CD8-positive, alpha-beta memory T cell (primary cell): ENCODE data around the gene CPNE2. TPM values are rescaled to one million over a fixed set of nuclear protein-coding genes. Genes with fewer than 3 reads are reported as not detected.
"Not testable (repeated sequence)": the region's sequence is repeated elsewhere in the genome, so short reads cannot be mapped to it uniquely, and the experiment has no call there.

Experiments used
- CTCF ChIA-PET: fragments of 350-600 bp; sonication (Branson Sonifier 250); formaldehyde crosslinking; loops from one replicate; lab custom pipeline; 2021; ENCODE audit warnings: antibody characterized with exemption; lab: Charles Lee
- POLR2A ChIA-PET: fragments of 350-600 bp; sonication (Branson Sonifier 250); formaldehyde crosslinking; loops from one replicate; lab custom pipeline; 2021; ENCODE audit warnings: antibody characterized with exemption; lab: Charles Lee
- DNase-seq, 5 donors: peaks; one replicate each; pipeline versions ENCODE4 v3.0.0 to v3.0.0-alpha.2; 2020 to 2022; ENCODE audit warnings: mixed read lengths in 1 of 5
- H3K27ac ChIP-seq: one replicate; pipeline ENCODE4 v1.7.0; 2013; ENCODE audit warnings: low read depth, mild to moderate bottlenecking, low read length, moderate library complexity
- H3K27me3 ChIP-seq: 2 replicates; pipeline ENCODE4 v1.7.0; 2013; ENCODE audit warnings: low read length, mild to moderate bottlenecking; ENCODE audit not compliant: insufficient read depth, poor library complexity, severe bottlenecking
- H3K36me3 ChIP-seq: 2 replicates; pipeline ENCODE4 v1.7.0; 2013; ENCODE audit warnings: mild to moderate bottlenecking, low read length, moderate library complexity; ENCODE audit not compliant: insufficient read depth
- H3K4me1 ChIP-seq: 2 replicates; pipeline ENCODE4 v1.7.0; 2013; ENCODE audit warnings: mild to moderate bottlenecking, low read length, moderate library complexity; ENCODE audit not compliant: insufficient read depth
- H3K4me3 ChIP-seq: 2 replicates; pipeline ENCODE4 v1.7.0; 2013; ENCODE audit warnings: mild to moderate bottlenecking, low read length
- H3K9me3 ChIP-seq: 2 replicates; pipeline ENCODE4 v1.7.0; 2013; ENCODE audit warnings: mild to moderate bottlenecking, low read length
- H3K27ac Mint-ChIP-seq, 8 donors: one replicate each; pipeline ENCODE4 v1.8.0; 2020 to 2021; ENCODE audit warnings: mixed read lengths in 8 of 8, mild to moderate bottlenecking in 6 of 8, inconsistent platforms in 3 of 8, moderate library complexity in 3 of 8
- H3K27me3 Mint-ChIP-seq, 2 donors: one replicate each; pipeline ENCODE4 v1.8.0; 2020 to 2021; ENCODE audit warnings: mixed read lengths in 2 of 2, mild to moderate bottlenecking in 1 of 2, moderate library complexity in 1 of 2
- H3K36me3 Mint-ChIP-seq, 3 donors: one replicate each; pipeline ENCODE4 v1.8.0; 2020 to 2021; ENCODE audit warnings: mixed read lengths in 3 of 3, inconsistent platforms in 1 of 3, mild to moderate bottlenecking in 1 of 3
- H3K4me1 Mint-ChIP-seq, 3 donors: one replicate each; pipeline ENCODE4 v1.8.0; 2020 to 2021; ENCODE audit warnings: mixed read lengths in 3 of 3, inconsistent platforms in 1 of 3, mild to moderate bottlenecking in 1 of 3
- H3K4me3 Mint-ChIP-seq, 7 donors: one replicate each; pipeline ENCODE4 v1.8.0; 2020 to 2021; ENCODE audit warnings: mixed read lengths in 7 of 7, mild to moderate bottlenecking in 6 of 7, moderate library complexity in 4 of 7, inconsistent platforms in 2 of 7
- H3K9me3 Mint-ChIP-seq, 5 donors: one replicate each; pipeline ENCODE4 v1.8.0; 2020 to 2022; ENCODE audit warnings: mixed read lengths in 5 of 5, mild to moderate bottlenecking in 3 of 5, moderate library complexity in 2 of 5, inconsistent platforms in 1 of 5
- polyA plus RNA-seq: library from polyadenylated mRNA; unstranded; fragments of 300-500 nt; fragmentation: Illumina TruSeq; gene quantifications from one replicate; pipeline ENCODE4 v1.2.3, GENCODE V29; 2021
- total RNA-seq, 2 experiments: library from RNA; stranded (reverse); gene quantifications; one replicate each; pipeline ENCODE4 v1.2.3, GENCODE V29; 2021

Gene CPNE2
- total and polyA plus RNA-seq, 3 experiments from 2014 or later = 9.4 to 90.4 (median 9.4) TPM

GRCh38 chr16:57061084-57061905 is 31.1 kb upstream of the CPNE2 start:
- no peak for DNase-seq
- Mint-ChIP-seq H3K27ac (peak overlapping the region in 6 of 8 donors; percentile 49 to 84 (median 80)), H3K4me3 (no peak overlapping the region), H3K36me3 (peaks cover 3 to 78% (median 24%) of the 10 kb centered on the region in 3 donors), H3K9me3 (no peaks in the 10 kb centered on the region), H3K4me1 (peaks cover 15 to 24% (median 21%) of the 10 kb centered on the region in 3 donors), H3K27me3 (peaks cover 0 to 2% of the 10 kb centered on the region in 2 donors)
- CTCF ChIA-PET = interaction anchor here (0.8 to 1.5 kb wide), 7 partner anchors 10 to 97 kb away, joined by 3 to 5 read pairs (median 3); no protein-coding TSS in a partner anchor
- peaks cover 36% of the 10 kb centered on the region for H3K36me3 ChIP-seq
- H3K27me3 ChIP-seq = no peaks in the 10 kb centered on the region
- H3K4me3 ChIP-seq = no peak overlapping the region
- peaks cover 7% of the 10 kb centered on the region for H3K4me1 ChIP-seq
- POLR2A ChIA-PET = interaction anchor here (1.4 kb wide), 1 partner anchor 20 kb away, joined by 3 read pairs; no protein-coding TSS in a partner anchor
- no peaks in the 10 kb centered on the region for H3K9me3 ChIP-seq
- H3K27ac ChIP-seq = no peak overlapping the region

- Histone ChIP-seq H3K4me1 (peaks cover 7% of the 10 kb centered on the region), H3K27me3 (no peaks in the 10 kb centered on the region), H3K9me3 (no peaks in the 10 kb centered on the region), H3K36me3 (peaks cover 43% of the 10 kb centered on the region), H3K4me3 (no peak overlapping the region), H3K27ac (no peak overlapping the region)
- ChIA-PET CTCF (interaction anchor here (1.0 to 1.2 kb wide), 2 partner anchors 57 to 97 kb away, joined by 3 to 5 read pairs; no protein-coding TSS in a partner anchor), POLR2A (no interaction called here)
- no peak for DNase-seq
- peaks cover 18 to 28% (median 21%) of the 10 kb centered on the region in 3 donors for H3K4me1 Mint-ChIP-seq
- H3K9me3 Mint-ChIP-seq = no peaks in the 10 kb centered on the region
- H3K27ac Mint-ChIP-seq = peak overlapping the region in 2 of 8 donors; percentile 38 to 77
- peaks cover 0 to 2% of the 10 kb centered on the region in 2 donors for H3K27me3 Mint-ChIP-seq
- peaks cover 3 to 80% (median 26%) of the 10 kb centered on the region in 3 donors for H3K36me3 Mint-ChIP-seq
- H3K4me3 Mint-ChIP-seq = no peak overlapping the region
Measured at GRCh38 chr16:57062329-57062728, 30.1 kb upstream of the CPNE2 start.

- H3K4me3 Mint-ChIP-seq, H3K27ac ChIP-seq, POLR2A ChIA-PET, DNase-seq, H3K4me3 ChIP-seq, H3K9me3 ChIP-seq, H3K27me3 Mint-ChIP-seq, H3K9me3 Mint-ChIP-seq, H3K4me1 ChIP-seq, H3K27me3 ChIP-seq: not testable (repeated sequence)
- CTCF ChIA-PET = interaction anchor here (0.9 to 1.5 kb wide), 3 partner anchors 20 to 99 kb away, joined by 3 to 4 read pairs (median 3); no protein-coding TSS in a partner anchor
- Mint-ChIP-seq H3K4me1 (peaks cover 15 to 20% (median 16%) of the 10 kb centered on the region in 3 donors), H3K36me3 (peaks cover 3 to 78% (median 22%) of the 10 kb centered on the region in 3 donors), H3K27ac (peak overlapping the region in 2 of 8 donors; percentile 50 to 77)
- H3K36me3 ChIP-seq = peaks cover 40% of the 10 kb centered on the region
Measured at GRCh38 chr16:57063189-57063588, 29.2 kb upstream of the CPNE2 start.

- Mint-ChIP-seq H3K9me3 (no peaks in the 10 kb centered on the region), H3K4me1 (peaks cover 21 to 28% (median 27%) of the 10 kb centered on the region in 3 donors), H3K4me3 (no peak overlapping the region), H3K36me3 (peaks cover 11 to 78% (median 32%) of the 10 kb centered on the region in 3 donors), H3K27ac (peak overlapping the region in 5 of 8 donors; percentile 22 to 89 (median 55)), H3K27me3 (no peaks in the 10 kb centered on the region)
- Histone ChIP-seq H3K4me3 (no peak overlapping the region), H3K4me1 (peaks cover 14% of the 10 kb centered on the region), H3K27ac (no peak overlapping the region), H3K36me3 (peaks cover 38% of the 10 kb centered on the region), H3K9me3 (no peaks in the 10 kb centered on the region), H3K27me3 (no peaks in the 10 kb centered on the region)
- DNase-seq = no peak
- ChIA-PET CTCF (interaction anchor here (1.1 kb wide), 1 partner anchor 19 kb away, joined by 5 read pairs; no protein-coding TSS in a partner anchor), POLR2A (no interaction called here)
Measured at GRCh38 chr16:57064995-57065394, 27.4 kb upstream of the CPNE2 start.

- POLR2A ChIA-PET = no interaction called here
- Histone ChIP-seq H3K4me3 (no peak overlapping the region), H3K9me3 (no peaks in the 10 kb centered on the region), H3K27me3 (no peaks in the 10 kb centered on the region), H3K27ac (no peak overlapping the region), H3K36me3 (peaks cover 32% of the 10 kb centered on the region), H3K4me1 (peaks cover 12% of the 10 kb centered on the region)
- H3K9me3 Mint-ChIP-seq = peaks cover 0 to 2% (median 0%) of the 10 kb centered on the region in 5 donors
- H3K4me1 Mint-ChIP-seq = peaks cover 15 to 29% (median 28%) of the 10 kb centered on the region in 3 donors
- CTCF ChIA-PET = interaction anchor here (1.2 to 2.2 kb wide), 2 partner anchors 17 to 25 kb away, joined by 6 to 7 read pairs; no protein-coding TSS in a partner anchor
- peak overlapping the region in 5 of 8 donors; percentile 17 to 79 (median 62) for H3K27ac Mint-ChIP-seq
- peaks cover 7 to 71% (median 29%) of the 10 kb centered on the region in 3 donors for H3K36me3 Mint-ChIP-seq
- no peak overlapping the region for H3K4me3 Mint-ChIP-seq
- DNase-seq = no peak
- peaks cover 0 to 3% of the 10 kb centered on the region in 2 donors for H3K27me3 Mint-ChIP-seq
Measured at GRCh38 chr16:57066625-57067024, 25.8 kb upstream of the CPNE2 start.

- ChIA-PET CTCF (interaction anchor here (0.7 to 2.2 kb wide), 3 partner anchors 16 to 103 kb away, joined by 3 to 7 read pairs (median 6); no protein-coding TSS in a partner anchor), POLR2A (no interaction called here)
- Histone ChIP-seq H3K36me3 (peaks cover 39% of the 10 kb centered on the region), H3K4me1 (peaks cover 12% of the 10 kb centered on the region), H3K27ac (no peak overlapping the region), H3K27me3 (no peaks in the 10 kb centered on the region), H3K9me3 (no peaks in the 10 kb centered on the region), H3K4me3 (no peak overlapping the region)
- no peak for DNase-seq
- Mint-ChIP-seq H3K27me3 (peaks cover 0 to 3% of the 10 kb centered on the region in 2 donors), H3K9me3 (peaks cover 0 to 2% (median 0%) of the 10 kb centered on the region in 5 donors), H3K36me3 (peaks cover 7 to 71% (median 23%) of the 10 kb centered on the region in 3 donors), H3K4me3 (no peak overlapping the region), H3K4me1 (peaks cover 15 to 32% (median 29%) of the 10 kb centered on the region in 3 donors), H3K27ac (peak overlapping the region in 5 of 8 donors; percentile 17 to 79 (median 66))
Measured at GRCh38 chr16:57067347-57067746, 25.0 kb upstream of the CPNE2 start.

GRCh38 chr16:57069053-57069452 is 23.3 kb upstream of the CPNE2 start:
- peaks cover 7 to 81% (median 20%) of the 10 kb centered on the region in 3 donors for H3K36me3 Mint-ChIP-seq
- DNase-seq = no peak
- H3K27ac Mint-ChIP-seq = peak overlapping the region in 4 of 8 donors; percentile 0 to 82 (median 60)
- Histone ChIP-seq H3K4me1 (peaks cover 12% of the 10 kb centered on the region), H3K4me3 (no peak overlapping the region), H3K9me3 (no peaks in the 10 kb centered on the region), H3K36me3 (peaks cover 43% of the 10 kb centered on the region), H3K27ac (no peak overlapping the region), H3K27me3 (no peaks in the 10 kb centered on the region)
- H3K4me3 Mint-ChIP-seq = no peak overlapping the region
- ChIA-PET POLR2A (no interaction called here), CTCF (interaction anchor here (1.3 to 2.2 kb wide), 3 partner anchors 16 to 105 kb away, joined by 3 to 8 read pairs (median 4); no protein-coding TSS in a partner anchor)
- peaks cover 15 to 32% (median 29%) of the 10 kb centered on the region in 3 donors for H3K4me1 Mint-ChIP-seq
- H3K9me3 Mint-ChIP-seq = peaks cover 0 to 2% (median 0%) of the 10 kb centered on the region in 5 donors
- H3K27me3 Mint-ChIP-seq = peaks cover 0 to 3% of the 10 kb centered on the region in 2 donors
